Right lobe of liver (tissue), 6 donors: Measurements from ENCODE around the gene GRM2. TPM values are rescaled to one million over a fixed set of nuclear protein-coding genes. Genes with fewer than 3 reads are reported as not detected.

Experiments used
- ATAC-seq, 4 donors: fragments of 200-7000 bp; cut with Tn5 transposase; one replicate each; pipeline ENCODE4 v1.9.1; 2020; ENCODE audit warnings: mild to moderate bottlenecking in 4 of 4, moderate library complexity in 4 of 4
- DNase-seq, 3 donors: peaks; one replicate each; pipeline ENCODE4 v3.0.0-alpha.2; 2020
- H3K27ac ChIP-seq, 3 donors: fragments of 200-600 bp; one replicate each; pipeline ENCODE4 v1.8.0; 2022
- H3K27me3 ChIP-seq, 2 donors: fragments of 200-600 bp; one replicate each; pipeline ENCODE4 v1.8.0; 2022
- H3K36me3 ChIP-seq, 4 donors: fragments of 200-600 bp; sonication (generic) in 1 of 4; one replicate each; pipeline versions ENCODE4 v1.5.1 to v1.8.0; 2017 to 2022; ENCODE audit warnings: control low read depth in 1 of 4
- H3K4me1 ChIP-seq, 4 donors: fragments of 200-600 bp; sonication (generic) in 1 of 4; one replicate each; pipeline versions ENCODE4 v1.5.1 to v1.8.0; 2017 to 2022; ENCODE audit warnings: control low read depth in 1 of 4
- H3K4me3 ChIP-seq, 3 donors: fragments of 200-600 bp; one replicate each; pipeline ENCODE4 v1.8.0; 2022
- H3K9me3 ChIP-seq, 4 donors: fragments of 200-600 bp; sonication (generic) in 1 of 4; one replicate each; pipeline versions ENCODE4 v1.5.1 to v1.8.0; 2017 to 2022; ENCODE audit warnings: control low read depth in 1 of 4
- POLR2A ChIP-seq: fragments of 450-650 bp; IDR thresholded peaks from one replicate; pipeline ENCODE4 v1.6.1; 2017; ENCODE audit warnings: antibody characterized with exemption, mild to moderate bottlenecking
- WGBS: methylation state at CpG from one replicate; pipeline ENCODE4 v1.1.6; 2018; ENCODE audit warnings: low coverage, low lambda C conversion rate; ENCODE audit not compliant: insufficient coverage; ENCODE audit errors: missing lambda C conversion rate; 5-methylcytosine and 5-hydroxymethylcytosine counted together
- intact Hi-C, 2 donors: fragments of 100-400 bp; cut with DNase I; formaldehyde crosslinking; loops; one replicate each; pipeline versions ENCODE4 v1.11.2 to v1.14.1; 2022
- total RNA-seq, 6 experiments: library from RNA; depleted of rRNA in 2 of 6; stranded (reverse); fragments of >200 nt in 2 of 6; fragmentation: NEBNext Ultra II Directional in 3 of 6; extraction: Animal tissue kit (Norgen Biotek cat#: 25700) in 3 of 6; gene quantifications; one replicate each; pipeline versions ENCODE4 v1.1.0 to v1.2.4, GENCODE V29; 2016 to 2023
- TF ChIP-seq, protein P1 (sequence below), 4 donors: fragments of 200-600 bp in 3 of 4; fragments of 450-650 bp in 1 of 4; IDR thresholded peaks; one replicate each; pipeline versions ENCODE4 v1.5.1 to v1.8.0; 2016 to 2022; ENCODE audit warnings: antibody characterized with exemption in 4 of 4, mild to moderate bottlenecking in 2 of 4
- donor health status: DM: no; HTN: yes; CAD: no.
- donor health status: DM: no; HTN: no; CAD: no.
- donor health status: DM: no; HTN: no; CAD: no.
- donor health status: DM: no; HTN: yes; CAD: no.
- donor health status: DM: no; HTN: yes; CAD: no.

GRM2 gene
- total RNA-seq, 6 experiments from 2014 or later = 1.2 TPM; not detected in 5

DNA sequence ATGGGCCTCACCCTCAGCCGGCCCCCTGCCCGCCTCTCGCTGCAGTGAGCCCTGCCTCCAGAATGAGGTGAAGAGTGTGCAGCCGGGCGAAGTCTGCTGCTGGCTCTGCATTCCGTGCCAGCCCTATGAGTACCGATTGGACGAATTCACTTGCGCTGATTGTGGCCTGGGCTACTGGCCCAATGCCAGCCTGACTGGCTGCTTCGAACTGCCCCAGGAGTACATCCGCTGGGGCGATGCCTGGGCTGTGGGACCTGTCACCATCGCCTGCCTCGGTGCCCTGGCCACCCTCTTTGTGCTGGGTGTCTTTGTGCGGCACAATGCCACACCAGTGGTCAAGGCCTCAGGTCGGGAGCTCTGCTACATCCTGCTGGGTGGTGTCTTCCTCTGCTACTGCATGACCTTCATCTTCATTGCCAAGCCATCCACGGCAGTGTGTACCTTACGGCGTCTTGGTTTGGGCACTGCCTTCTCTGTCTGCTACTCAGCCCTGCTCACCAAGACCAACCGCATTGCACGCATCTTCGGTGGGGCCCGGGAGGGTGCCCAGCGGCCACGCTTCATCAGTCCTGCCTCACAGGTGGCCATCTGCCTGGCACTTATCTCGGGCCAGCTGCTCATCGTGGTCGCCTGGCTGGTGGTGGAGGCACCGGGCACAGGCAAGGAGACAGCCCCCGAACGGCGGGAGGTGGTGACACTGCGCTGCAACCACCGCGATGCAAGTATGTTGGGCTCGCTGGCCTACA lies 8.5 kb downstream of the GRM2 start:
- Histone ChIP-seq H3K27me3 (no peaks in the 10 kb centered on the region), H3K27ac (no peak overlapping the region), H3K4me1 (no peaks in the 10 kb centered on the region), H3K36me3 (no peaks in the 10 kb centered on the region), H3K9me3 (no peaks in the 10 kb centered on the region), H3K4me3 (no peak overlapping the region)
- ATAC-seq (no peak), DNase-seq (peak in 2 of 3 donors; percentile 41 to 46)
- TF ChIP-seq, protein P1, sequence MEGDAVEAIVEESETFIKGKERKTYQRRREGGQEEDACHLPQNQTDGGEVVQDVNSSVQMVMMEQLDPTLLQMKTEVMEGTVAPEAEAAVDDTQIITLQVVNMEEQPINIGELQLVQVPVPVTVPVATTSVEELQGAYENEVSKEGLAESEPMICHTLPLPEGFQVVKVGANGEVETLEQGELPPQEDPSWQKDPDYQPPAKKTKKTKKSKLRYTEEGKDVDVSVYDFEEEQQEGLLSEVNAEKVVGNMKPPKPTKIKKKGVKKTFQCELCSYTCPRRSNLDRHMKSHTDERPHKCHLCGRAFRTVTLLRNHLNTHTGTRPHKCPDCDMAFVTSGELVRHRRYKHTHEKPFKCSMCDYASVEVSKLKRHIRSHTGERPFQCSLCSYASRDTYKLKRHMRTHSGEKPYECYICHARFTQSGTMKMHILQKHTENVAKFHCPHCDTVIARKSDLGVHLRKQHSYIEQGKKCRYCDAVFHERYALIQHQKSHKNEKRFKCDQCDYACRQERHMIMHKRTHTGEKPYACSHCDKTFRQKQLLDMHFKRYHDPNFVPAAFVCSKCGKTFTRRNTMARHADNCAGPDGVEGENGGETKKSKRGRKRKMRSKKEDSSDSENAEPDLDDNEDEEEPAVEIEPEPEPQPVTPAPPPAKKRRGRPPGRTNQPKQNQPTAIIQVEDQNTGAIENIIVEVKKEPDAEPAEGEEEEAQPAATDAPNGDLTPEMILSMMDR (IDR thresholded peaks at IDR 0.05) = no peak
- no peak for TF ChIP-seq POLR2A
- WGBS = 90% methylated on average over 4 of the region's 36 CpGs
- intact Hi-C loops = no loop called here

DNA sequence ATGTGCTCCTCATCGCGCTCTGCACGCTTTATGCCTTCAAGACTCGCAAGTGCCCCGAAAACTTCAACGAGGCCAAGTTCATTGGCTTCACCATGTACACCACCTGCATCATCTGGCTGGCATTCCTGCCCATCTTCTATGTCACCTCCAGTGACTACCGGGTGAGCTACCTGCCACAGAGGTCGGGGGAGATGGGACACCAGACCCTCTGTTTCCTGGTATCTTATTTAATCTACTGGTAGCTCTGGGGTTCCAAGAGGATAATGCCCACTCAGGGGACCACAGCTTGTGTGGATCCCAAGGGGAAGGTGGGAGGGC lies 9.1 kb downstream of the GRM2 start:
- no peak for TF ChIP-seq POLR2A
- TF ChIP-seq, protein P1 (IDR thresholded peaks at IDR 0.05) = no peak
- Histone ChIP-seq H3K27me3 (no peaks in the 10 kb centered on the region), H3K9me3 (no peaks in the 10 kb centered on the region), H3K4me3 (no peak overlapping the region), H3K4me1 (no peaks in the 10 kb centered on the region), H3K27ac (no peak overlapping the region), H3K36me3 (no peaks in the 10 kb centered on the region)
- DNase-seq (no peak), ATAC-seq (no peak)
- 78% methylated on average over 6 of the region's 8 CpGs for WGBS
- intact Hi-C loops = no loop called here

- Histone ChIP-seq H3K4me3 (no peak overlapping the region), H3K27me3 (no peaks in the 10 kb centered on the region), H3K4me1 (no peaks in the 10 kb centered on the region), H3K36me3 (no peaks in the 10 kb centered on the region), H3K27ac (no peak overlapping the region), H3K9me3 (no peaks in the 10 kb centered on the region)
- intact Hi-C loops = no loop called here
- WGBS = 80% methylated on average over 2 of the region's 5 CpGs
- DNase-seq (peak in 1 of 3 donors; percentile 24), ATAC-seq (no peak)
- no peak for TF ChIP-seq POLR2A
- TF ChIP-seq, protein P1 (IDR thresholded peaks at IDR 0.05) = no peak
Measured at GRCh38 chr3:51716805-51717204, 9.9 kb downstream of the GRM2 start.

DNA sequence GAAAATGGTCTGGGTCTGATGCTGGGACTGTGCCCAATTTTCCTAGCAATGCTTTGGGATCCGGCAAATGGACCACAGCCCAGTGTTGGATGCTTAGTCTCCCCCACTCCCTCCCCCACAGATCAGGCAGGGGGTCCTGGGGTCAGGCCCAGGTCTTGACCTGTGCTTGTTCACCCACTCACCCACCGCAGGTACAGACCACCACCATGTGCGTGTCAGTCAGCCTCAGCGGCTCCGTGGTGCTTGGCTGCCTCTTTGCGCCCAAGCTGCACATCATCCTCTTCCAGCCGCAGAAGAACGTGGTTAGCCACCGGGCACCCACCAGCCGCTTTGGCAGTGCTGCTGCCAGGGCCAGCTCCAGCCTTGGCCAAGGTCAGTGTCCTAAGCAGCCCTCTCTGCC lies 10.6 kb downstream of the GRM2 start:
- 80% methylated on average over 1 of the region's 10 CpGs for WGBS
- H3K36me3 ChIP-seq = no peaks in the 10 kb centered on the region
- TF ChIP-seq POLR2A = no peak
- TF ChIP-seq, protein P1 (IDR thresholded peaks at IDR 0.05) = no peak
- H3K27me3 ChIP-seq = no peaks in the 10 kb centered on the region
- intact Hi-C loops = no loop called here
- H3K4me1 ChIP-seq = no peaks in the 10 kb centered on the region
- H3K4me3 ChIP-seq = no peak overlapping the region
- no peaks in the 10 kb centered on the region for H3K9me3 ChIP-seq
- ATAC-seq = no peak
- no peak overlapping the region for H3K27ac ChIP-seq
- peak in 2 of 3 donors; percentile 25 to 40 for DNase-seq
